AG04449 (cell line): Measurements from ENCODE around the gene CACNA1G.

Source experiments
- CTCF ChIA-PET: fragments of 350-600 bp; formaldehyde crosslinking; extraction: SDS; loops from one replicate; lab custom pipeline; 2021; ENCODE audit warnings: antibody characterized with exemption; lab: Yijun Ruan, JAX
- POLR2A ChIA-PET: fragments of 400-600, 350-600 bp; formaldehyde crosslinking; extraction: SDS; loops from one replicate; lab custom pipeline; 2020; ENCODE audit warnings: antibody characterized with exemption, inconsistent platforms; lab: Yijun Ruan, JAX
- DNase-seq: peaks from one replicate; pipeline ENCODE4 v3.0.0-alpha.2; 2010; ENCODE audit warnings: low read depth, low spot score
- H3K4me3 ChIP-seq: 2 replicates; pipeline ENCODE4 v1.5.1; 2011; ENCODE audit warnings: low read depth, mild to moderate bottlenecking, control low read depth, low read length
- TF ChIP-seq, protein P1 (sequence below): IDR thresholded peaks from one replicate; pipeline ENCODE4 v1.5.1; 2011; ENCODE audit warnings: mild to moderate bottlenecking, moderate library complexity, low read length, control low read depth, inconsistent platforms; ENCODE audit not compliant: insufficient read depth; ENCODE audit errors: missing control alignments

CACNA1G gene

DNA sequence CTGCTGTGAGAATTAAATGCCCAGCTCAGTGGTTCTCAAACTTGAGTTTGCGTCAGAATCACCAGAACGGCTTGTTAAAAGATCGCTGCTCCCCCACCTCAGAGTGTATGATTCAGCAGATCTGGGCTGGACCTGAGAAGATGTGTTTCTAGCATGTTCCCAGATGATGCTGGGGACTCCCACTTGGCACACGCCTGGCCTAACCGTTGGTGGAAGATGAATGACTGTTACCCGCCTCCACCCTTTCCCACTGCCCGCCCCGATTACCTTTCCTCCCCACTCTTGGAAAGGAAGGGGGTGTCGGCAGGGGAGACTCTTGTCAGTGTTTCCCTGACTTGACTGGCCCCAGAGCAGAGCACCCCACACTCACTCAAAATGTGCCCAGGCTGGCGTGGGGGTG is 44.9 kb downstream of the CACNA1G start:
- POLR2A ChIA-PET: no interaction called here
- TF ChIP-seq, protein P1, sequence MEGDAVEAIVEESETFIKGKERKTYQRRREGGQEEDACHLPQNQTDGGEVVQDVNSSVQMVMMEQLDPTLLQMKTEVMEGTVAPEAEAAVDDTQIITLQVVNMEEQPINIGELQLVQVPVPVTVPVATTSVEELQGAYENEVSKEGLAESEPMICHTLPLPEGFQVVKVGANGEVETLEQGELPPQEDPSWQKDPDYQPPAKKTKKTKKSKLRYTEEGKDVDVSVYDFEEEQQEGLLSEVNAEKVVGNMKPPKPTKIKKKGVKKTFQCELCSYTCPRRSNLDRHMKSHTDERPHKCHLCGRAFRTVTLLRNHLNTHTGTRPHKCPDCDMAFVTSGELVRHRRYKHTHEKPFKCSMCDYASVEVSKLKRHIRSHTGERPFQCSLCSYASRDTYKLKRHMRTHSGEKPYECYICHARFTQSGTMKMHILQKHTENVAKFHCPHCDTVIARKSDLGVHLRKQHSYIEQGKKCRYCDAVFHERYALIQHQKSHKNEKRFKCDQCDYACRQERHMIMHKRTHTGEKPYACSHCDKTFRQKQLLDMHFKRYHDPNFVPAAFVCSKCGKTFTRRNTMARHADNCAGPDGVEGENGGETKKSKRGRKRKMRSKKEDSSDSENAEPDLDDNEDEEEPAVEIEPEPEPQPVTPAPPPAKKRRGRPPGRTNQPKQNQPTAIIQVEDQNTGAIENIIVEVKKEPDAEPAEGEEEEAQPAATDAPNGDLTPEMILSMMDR: no peak
- no peak for DNase-seq
- CTCF ChIA-PET: interaction anchor here (0.8 to 1.1 kb wide), 4 partner anchors 12 to 31 kb away, joined by 3 to 4 read pairs (median 4); no protein-coding TSS in a partner anchor
- no peak overlapping the region for H3K4me3 ChIP-seq

DNA sequence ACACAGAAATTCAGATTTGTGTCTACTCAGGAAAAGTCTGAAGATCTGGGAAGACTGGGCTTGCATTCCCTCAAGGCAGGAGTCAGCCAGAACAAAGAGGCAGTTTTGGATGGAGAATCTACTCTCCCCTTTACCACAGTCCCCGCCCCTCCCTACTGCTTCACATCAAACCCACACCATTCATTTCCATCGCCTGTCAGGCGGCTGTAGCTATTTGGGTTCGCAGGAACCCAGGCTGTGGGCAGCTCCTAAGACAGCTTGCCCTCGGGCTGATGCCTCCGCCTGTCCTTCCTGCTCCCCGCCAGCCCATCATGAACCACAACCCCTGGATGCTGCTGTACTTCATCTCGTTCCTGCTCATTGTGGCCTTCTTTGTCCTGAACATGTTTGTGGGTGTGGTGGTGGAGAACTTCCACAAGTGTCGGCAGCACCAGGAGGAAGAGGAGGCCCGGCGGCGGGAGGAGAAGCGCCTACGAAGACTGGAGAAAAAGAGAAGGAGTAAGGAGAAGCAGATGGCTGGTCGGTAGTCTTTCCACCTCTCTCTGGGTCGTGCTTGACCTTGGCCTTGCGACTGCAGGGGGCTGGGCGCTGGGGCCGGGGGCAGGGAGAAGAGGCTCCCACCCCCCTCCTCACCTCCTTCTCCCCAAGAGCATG is 47.1 kb downstream of the CACNA1G start:
- CTCF ChIA-PET: interaction anchor here (0.9 to 1.5 kb wide), 2 partner anchors 22 to 24 kb away, joined by 3 read pairs; no protein-coding TSS in a partner anchor
- TF ChIP-seq, protein P1: no peak

DNA sequence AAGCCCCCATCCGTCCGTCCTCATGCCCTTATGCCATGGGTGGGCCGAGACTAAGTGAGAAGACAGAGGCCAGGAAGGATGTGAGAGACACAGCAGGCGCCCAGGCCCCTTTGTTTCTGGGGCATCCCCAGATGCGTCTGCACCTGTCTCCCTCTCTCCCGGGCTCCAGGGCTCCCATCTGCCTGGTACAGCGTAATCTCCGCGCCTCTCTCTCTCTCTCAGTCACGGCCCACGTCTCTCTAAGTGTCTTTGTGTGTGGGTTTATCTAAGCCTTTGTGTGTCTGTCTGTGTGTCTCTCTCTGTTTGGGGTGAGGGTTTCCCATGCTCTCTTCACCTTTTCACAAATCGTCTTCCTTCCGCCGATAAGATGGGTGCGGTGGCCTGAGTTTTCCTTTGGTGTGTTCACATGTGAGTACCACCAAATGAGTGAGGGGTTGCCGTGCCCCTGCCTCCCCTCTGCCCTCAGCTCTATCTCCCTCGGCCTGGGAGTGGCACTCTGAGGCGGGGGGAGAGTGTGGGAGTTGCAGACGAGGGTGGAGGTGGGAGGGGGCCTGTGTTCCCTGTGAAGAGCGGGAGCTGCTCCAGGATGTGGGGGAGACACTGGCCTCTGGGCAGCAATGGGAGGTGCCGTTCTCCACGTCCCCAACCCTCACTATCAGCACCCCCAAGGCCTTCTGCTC is 48.3 kb downstream of the CACNA1G start:
- TF ChIP-seq, protein P1: no peak
- ChIA-PET CTCF (interaction anchor here (0.9 to 1.9 kb wide), 2 partner anchors 18 to 20 kb away, joined by 3 to 12 read pairs; no protein-coding TSS in a partner anchor), POLR2A (no interaction called here)
- no peak overlapping the region for H3K4me3 ChIP-seq
- DNase-seq: no peak

More for the DNA sequence above, 47.1 kb downstream of the CACNA1G start:
- POLR2A ChIA-PET: no interaction called here
- no peak for DNase-seq
- H3K4me3 ChIP-seq: no peak overlapping the region

DNA sequence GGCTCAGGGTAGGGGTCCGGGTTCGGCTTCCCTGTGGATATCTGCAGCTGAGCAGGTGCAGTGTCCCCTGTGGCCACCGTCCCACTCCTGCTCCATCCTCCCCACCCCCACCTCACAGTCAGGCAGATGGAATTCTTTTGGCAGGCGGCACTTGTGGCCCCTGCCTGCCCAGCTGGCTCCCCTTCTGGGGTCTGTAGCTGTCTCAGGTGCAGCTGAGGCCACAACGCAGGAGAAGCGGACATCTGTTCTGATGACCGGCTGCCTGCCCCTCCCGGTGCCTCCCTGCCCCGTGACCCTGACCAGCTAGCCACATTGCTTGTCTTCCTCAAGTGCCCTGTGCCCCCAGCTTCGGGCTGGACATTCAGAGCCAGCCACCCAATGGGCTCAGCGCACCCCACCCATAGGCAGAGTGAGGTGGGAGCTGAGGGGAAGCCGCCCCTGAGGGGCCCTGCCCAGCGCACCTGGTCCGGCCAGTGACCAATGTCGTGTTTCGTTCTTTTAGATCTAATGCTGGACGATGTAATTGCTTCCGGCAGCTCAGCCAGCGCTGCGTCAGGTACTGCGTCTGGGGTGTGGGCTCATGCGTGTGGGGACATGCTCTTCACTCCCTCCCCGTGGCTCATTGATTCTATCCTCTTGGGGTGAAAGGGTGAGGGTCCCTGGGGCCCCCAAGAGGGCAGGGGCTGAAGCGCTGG is 49.0 kb downstream of the CACNA1G start:
- TF ChIP-seq, protein P1: no peak
- no peak overlapping the region for H3K4me3 ChIP-seq
- ChIA-PET POLR2A (no interaction called here), CTCF (interaction anchor here (1.3 to 4.1 kb wide), 4 partner anchors 14 to 59 kb away, joined by 4 to 13 read pairs (median 8); no protein-coding TSS in a partner anchor)
- no peak for DNase-seq

DNA sequence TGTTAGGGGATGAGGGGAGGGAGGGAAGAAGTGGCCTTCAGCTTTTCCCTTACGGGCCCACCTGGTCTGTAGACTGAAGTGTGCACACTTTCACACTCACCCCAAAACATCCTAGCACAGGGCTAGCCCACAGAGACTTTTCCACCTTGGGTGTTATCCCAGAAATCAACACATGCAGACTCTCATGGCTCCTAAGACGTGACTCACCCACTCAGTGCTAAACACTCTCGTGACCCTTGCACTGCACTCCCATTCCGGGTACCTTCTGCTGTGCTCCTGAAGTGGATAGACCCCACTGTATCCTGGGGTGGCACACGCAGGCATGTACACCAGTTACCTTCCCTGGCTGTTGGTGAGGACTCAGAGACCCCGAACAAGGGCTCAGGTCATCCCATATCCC is 51.1 kb downstream of the CACNA1G start:
- CTCF ChIA-PET: interaction anchor here (1.6 to 4.1 kb wide), 2 partner anchors 20 to 61 kb away, joined by 6 to 13 read pairs; no protein-coding TSS in a partner anchor
- DNase-seq: no peak
- H3K4me3 ChIP-seq: no peak overlapping the region
- POLR2A ChIA-PET: no interaction called here
- TF ChIP-seq, protein P1: no peak
